Subcutaneous abdominal adipose tissue (tissue), 5 donors: ENCODE measurements around the gene FERMT2.

Experiments
- H3K27ac ChIP-seq: one replicate; pipeline ENCODE4 v1.7.0; 2013; ENCODE audit warnings: low read depth, mild to moderate bottlenecking, inconsistent platforms, low read length, moderate library complexity
- H3K27me3 ChIP-seq, 5 donors: one replicate each; pipeline ENCODE4 v1.7.0; 2013; ENCODE audit warnings: low read length in 5 of 5, inconsistent platforms in 1 of 5; ENCODE audit not compliant: control insufficient read depth in 5 of 5, insufficient read depth in 4 of 5
- H3K36me3 ChIP-seq, 5 donors: one replicate each; pipeline ENCODE4 v1.7.0; 2013; ENCODE audit warnings: low read length in 5 of 5; ENCODE audit not compliant: control insufficient read depth in 5 of 5, insufficient read depth in 5 of 5
- H3K4me1 ChIP-seq, 5 donors: one replicate each; pipeline ENCODE4 v1.7.0; 2013; ENCODE audit warnings: low read length in 5 of 5, mild to moderate bottlenecking in 3 of 5, moderate library complexity in 1 of 5; ENCODE audit not compliant: control insufficient read depth in 5 of 5, insufficient read depth in 5 of 5
- H3K4me3 ChIP-seq, 5 donors: one replicate each; pipeline ENCODE4 v1.7.0; 2013; ENCODE audit warnings: low read length in 5 of 5, low read depth in 1 of 5
- H3K9ac ChIP-seq, 5 donors: one replicate each; pipeline ENCODE4 v1.7.0; 2013; ENCODE audit warnings: low read length in 5 of 5, mild to moderate bottlenecking in 4 of 5, moderate library complexity in 3 of 5
- H3K9me3 ChIP-seq, 5 donors: one replicate each; pipeline ENCODE4 v1.7.0; 2013; ENCODE audit warnings: low read length in 5 of 5; ENCODE audit not compliant: control insufficient read depth in 5 of 5
- donor health status: healthy.
- donor health status: healthy.
- donor health status: healthy.
- donor health status: healthy.
- donor health status: healthy.

Gene FERMT2

DNA sequence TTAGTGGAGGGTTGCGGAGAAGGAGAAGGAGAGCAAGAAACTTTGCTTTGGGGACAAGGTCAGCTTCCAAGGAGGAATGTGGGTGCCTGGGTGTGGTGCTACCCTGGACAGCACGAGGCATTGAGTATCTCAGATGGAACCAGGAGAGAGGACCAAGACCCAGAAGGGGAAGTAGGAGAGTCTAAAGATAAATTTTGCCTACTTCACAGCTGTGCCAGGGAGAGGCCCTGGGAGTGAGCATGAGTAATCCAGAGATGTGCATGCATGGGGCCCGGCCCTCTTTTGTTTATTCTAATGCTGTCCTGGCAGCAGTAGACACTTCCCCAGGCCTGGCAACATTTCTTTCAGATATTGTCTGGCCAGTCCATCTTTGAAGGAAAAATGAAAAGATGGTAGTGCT, 110.0 kb downstream of the FERMT2 start:
- no peaks in the 10 kb centered on the region for H3K27me3 ChIP-seq
- H3K36me3 ChIP-seq = no peaks in the 10 kb centered on the region
- H3K27ac ChIP-seq = no peak overlapping the region
- no peak overlapping the region for H3K9ac ChIP-seq
- H3K9me3 ChIP-seq = no peaks in the 10 kb centered on the region
- H3K4me3 ChIP-seq = no peak overlapping the region
- peaks cover 12 to 16% (median 14%) of the 10 kb centered on the region in 5 donors for H3K4me1 ChIP-seq

DNA sequence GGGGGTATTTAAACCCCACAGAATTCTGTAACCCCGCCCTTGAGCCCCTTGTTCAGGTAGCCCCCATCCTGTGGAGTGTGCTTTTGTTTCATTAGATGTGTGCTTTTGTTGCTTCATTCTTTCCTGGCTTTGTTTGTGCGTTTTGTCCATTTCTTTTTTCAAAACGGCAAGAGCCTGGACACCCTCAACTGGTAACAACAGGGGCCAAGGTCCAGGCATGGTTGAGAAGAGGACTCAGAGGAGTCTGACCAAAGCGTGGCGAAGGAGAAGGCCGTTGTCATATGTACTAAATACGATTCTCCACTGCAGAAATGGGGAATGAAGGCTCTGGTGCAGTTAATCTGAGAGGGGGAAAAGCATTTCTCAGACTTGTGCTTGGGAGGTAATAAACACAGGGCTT, 113.4 kb downstream of the FERMT2 start:
- H3K4me1 ChIP-seq = no peaks in the 10 kb centered on the region
- no peaks in the 10 kb centered on the region for H3K36me3 ChIP-seq
- H3K9ac ChIP-seq = no peak overlapping the region
- no peak overlapping the region for H3K27ac ChIP-seq
- no peak overlapping the region for H3K4me3 ChIP-seq
- no peaks in the 10 kb centered on the region for H3K27me3 ChIP-seq
- no peaks in the 10 kb centered on the region for H3K9me3 ChIP-seq

DNA sequence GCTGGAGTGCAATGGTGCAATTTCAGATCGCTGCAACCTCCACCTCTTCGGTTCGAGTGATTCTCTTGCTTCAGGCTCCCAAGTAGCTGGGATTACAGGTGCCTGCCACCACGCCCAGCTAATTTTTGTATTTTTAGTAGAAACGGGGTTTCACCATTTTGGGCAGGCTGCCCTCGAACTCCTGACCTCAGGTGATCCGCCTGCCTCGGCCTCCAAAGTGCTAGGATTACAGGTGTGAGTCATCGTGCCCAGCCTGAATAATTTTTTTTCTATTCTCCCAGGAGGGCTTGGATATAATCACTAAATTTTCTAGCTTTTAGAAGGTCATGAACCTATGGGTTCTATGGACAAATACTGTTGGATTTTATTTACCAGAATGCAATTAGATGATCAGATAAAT, 114.8 kb downstream of the FERMT2 start:
- Histone ChIP-seq H3K4me3 (no peak overlapping the region), H3K9ac (no peak overlapping the region), H3K27ac (no peak overlapping the region), H3K27me3 (no peaks in the 10 kb centered on the region), H3K9me3 (no peaks in the 10 kb centered on the region), H3K36me3 (no peaks in the 10 kb centered on the region), H3K4me1 (no peaks in the 10 kb centered on the region)

DNA sequence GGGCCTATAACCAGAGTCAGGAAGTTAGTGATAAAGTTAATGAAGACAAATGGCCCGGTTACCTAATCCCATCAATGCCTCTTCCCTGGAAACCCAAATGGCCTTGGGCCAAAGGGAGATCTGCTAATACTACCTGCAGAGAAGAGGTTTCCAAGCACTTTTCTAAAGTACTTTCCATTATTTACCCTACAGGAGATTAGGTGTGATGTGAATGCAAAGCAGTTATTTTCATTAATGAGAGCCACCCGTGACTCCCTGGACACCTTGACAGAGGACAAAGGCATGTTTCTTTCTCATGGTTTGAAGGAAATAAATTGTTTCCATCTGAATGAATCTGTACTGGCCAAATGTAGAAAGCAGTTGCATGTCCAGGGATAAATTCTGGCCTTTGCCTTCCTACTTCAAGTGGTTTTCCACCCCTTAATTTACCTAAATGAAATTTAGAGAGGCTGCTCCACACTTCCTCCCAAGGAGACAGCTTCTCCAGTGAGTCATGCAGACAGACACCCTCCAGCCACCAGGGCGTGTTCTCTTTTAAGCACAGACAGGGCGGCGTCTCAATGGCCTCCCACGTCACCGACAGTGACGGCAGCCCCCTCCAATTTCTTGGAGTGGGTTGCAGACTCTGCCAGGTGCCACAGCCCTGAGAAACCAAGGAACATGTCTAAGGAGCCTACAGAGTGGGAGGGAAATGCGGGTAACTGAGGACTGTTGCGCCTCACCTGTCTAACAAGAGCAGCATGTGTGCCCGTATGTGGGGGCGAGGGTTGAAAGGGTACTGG, 115.5 kb downstream of the FERMT2 start:
- Histone ChIP-seq H3K4me1 (no peaks in the 10 kb centered on the region), H3K27me3 (no peaks in the 10 kb centered on the region), H3K36me3 (no peaks in the 10 kb centered on the region), H3K4me3 (no peak overlapping the region), H3K9ac (no peak overlapping the region), H3K9me3 (no peaks in the 10 kb centered on the region), H3K27ac (no peak overlapping the region)

GRCh38 chr14:52834440-52834842, 116.4 kb downstream of the FERMT2 start:
- Histone ChIP-seq H3K9ac (no peak overlapping the region), H3K4me3 (no peak overlapping the region), H3K27ac (no peak overlapping the region), H3K9me3 (no peaks in the 10 kb centered on the region), H3K36me3 (no peaks in the 10 kb centered on the region), H3K27me3 (no peaks in the 10 kb centered on the region), H3K4me1 (no peaks in the 10 kb centered on the region)

- Histone ChIP-seq H3K27ac (no peak overlapping the region), H3K4me3 (no peak overlapping the region), H3K27me3 (no peaks in the 10 kb centered on the region), H3K9ac (no peak overlapping the region), H3K9me3 (no peaks in the 10 kb centered on the region), H3K36me3 (no peaks in the 10 kb centered on the region), H3K4me1 (no peaks in the 10 kb centered on the region)
Measured at GRCh38 chr14:52833891-52834290, 117.0 kb downstream of the FERMT2 start.

- H3K9ac ChIP-seq = no peak overlapping the region
- no peaks in the 10 kb centered on the region for H3K9me3 ChIP-seq
- no peak overlapping the region for H3K27ac ChIP-seq
- H3K4me3 ChIP-seq = no peak overlapping the region
- H3K36me3 ChIP-seq = no peaks in the 10 kb centered on the region
- H3K27me3 ChIP-seq = no peaks in the 10 kb centered on the region
- peaks cover 0 to under 1% (median 0%) of the 10 kb centered on the region in 5 donors for H3K4me1 ChIP-seq
Measured at GRCh38 chr14:52829527-52830185, 121.2 kb downstream of the FERMT2 start.

DNA sequence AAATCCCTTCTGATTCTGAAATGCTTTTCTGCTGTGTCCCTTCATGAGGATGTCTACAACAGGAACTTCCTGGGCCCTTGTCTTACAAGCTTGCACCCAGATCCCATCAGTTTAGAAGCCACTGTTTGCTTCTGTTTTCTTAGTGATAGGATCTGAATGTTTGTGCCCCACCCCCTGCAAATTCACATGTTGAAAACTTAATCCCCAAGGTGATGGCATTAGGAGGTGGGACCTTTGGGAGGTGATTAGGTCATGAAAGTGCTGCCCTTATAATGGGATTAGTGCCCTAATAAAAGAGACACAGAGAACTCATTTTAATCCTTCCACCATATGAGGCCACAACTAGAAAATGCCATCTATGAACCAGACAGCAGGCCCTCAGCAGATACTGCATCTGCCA, 123.4 kb downstream of the FERMT2 start:
- Histone ChIP-seq H3K9me3 (no peaks in the 10 kb centered on the region), H3K9ac (no peak overlapping the region), H3K36me3 (no peaks in the 10 kb centered on the region), H3K27ac (no peak overlapping the region), H3K4me3 (no peak overlapping the region), H3K4me1 (peaks cover 0 to 7% (median 3%) of the 10 kb centered on the region in 5 donors), H3K27me3 (no peaks in the 10 kb centered on the region)

GRCh38 chr14:52825085-52825484, 125.8 kb downstream of the FERMT2 start:
- Histone ChIP-seq H3K4me1 (peaks cover 0 to 7% (median 3%) of the 10 kb centered on the region in 5 donors), H3K4me3 (no peak overlapping the region), H3K36me3 (no peaks in the 10 kb centered on the region), H3K27ac (no peak overlapping the region), H3K9ac (no peak overlapping the region), H3K9me3 (no peaks in the 10 kb centered on the region), H3K27me3 (no peaks in the 10 kb centered on the region)

GRCh38 chr14:52824462-52824861, 126.4 kb downstream of the FERMT2 start:
- no peaks in the 10 kb centered on the region for H3K36me3 ChIP-seq
- no peak overlapping the region for H3K27ac ChIP-seq
- H3K27me3 ChIP-seq = no peaks in the 10 kb centered on the region
- H3K9me3 ChIP-seq = no peaks in the 10 kb centered on the region
- H3K9ac ChIP-seq = no peak overlapping the region
- peaks cover 0 to 7% (median 3%) of the 10 kb centered on the region in 5 donors for H3K4me1 ChIP-seq
- no peak overlapping the region for H3K4me3 ChIP-seq
